ENCODE results near the gene LCN12.

Gene LCN12

GRCh38 chr9:136958898-136959850, 7.1 kb downstream of the LCN12 start:
- no peak for DNase-seq (ENCODE audit: low read depth in 2 of 2)

- no peak for DNase-seq (ENCODE audit: low read depth in 2 of 2)
These were observed 8.3 kb downstream of the LCN12 start for GRCh38 chr9:136960212-136960937.

GRCh38 chr9:136960938-136961275, 8.8 kb downstream of the LCN12 start:
- no peak for DNase-seq (ENCODE audit: low read depth in 2 of 2)

DNA sequence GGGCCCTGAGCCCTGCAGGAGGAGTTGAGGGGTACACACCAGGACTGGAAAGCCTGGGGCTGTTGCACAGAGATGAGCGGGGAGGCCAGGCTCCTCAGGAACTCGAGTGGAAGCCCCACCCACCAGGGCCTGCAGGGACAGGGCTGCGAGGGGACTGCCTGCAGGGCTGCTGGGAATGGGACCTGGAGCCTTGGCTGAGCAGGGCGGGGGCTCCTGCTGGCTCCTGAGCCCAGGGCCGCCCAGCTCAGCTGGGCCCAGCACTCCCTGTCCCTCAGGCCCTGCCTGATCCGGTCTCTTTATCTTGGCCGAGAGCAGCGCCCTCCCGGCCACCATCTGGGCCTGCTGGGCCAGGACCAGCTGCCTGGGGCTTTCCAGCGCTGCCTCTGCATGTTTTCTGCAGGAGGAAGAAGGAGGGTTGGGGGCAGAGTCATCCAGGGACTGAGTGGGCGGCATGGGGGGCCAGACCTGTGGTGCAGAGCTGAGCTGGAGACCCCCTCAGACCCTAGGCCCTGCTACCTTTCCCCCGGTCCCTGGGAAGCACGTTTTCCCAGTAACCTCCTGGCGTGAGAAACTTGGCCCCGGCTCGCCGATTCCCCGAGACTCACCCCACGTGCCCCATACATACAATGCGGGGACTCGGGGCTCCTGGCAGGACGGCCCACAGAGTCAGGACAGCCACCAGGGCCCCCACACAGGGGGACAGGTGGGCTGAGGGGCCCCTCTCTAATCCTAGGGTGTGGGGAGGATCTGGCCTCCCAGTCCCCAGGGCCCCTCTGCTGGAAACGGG, 9.4 kb downstream of the LCN12 start:
- no peak for DNase-seq (ENCODE audit: low read depth in 2 of 2)

DNA sequence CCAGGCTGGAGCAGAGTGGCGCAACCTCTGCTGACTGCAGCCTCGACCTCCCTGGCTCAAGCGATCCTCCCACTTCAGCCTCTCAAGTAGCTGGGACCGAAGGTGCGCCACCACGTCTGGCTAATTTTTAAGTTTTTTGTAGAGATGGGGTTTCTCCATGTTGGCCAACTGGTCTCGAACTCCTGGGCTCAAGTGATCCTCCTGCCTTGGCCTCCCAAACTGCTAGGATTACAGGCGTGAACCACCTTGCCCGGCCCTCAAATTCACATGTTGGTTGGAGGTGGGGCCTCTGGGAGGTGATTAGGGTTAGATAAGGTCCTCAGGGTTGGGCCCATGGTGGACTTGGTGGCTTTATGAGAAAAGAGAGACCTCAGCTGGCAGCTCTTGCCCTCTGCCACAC, 10.1 kb downstream of the LCN12 start:
- no peak for DNase-seq (ENCODE audit: low read depth in 2 of 2)

DNA sequence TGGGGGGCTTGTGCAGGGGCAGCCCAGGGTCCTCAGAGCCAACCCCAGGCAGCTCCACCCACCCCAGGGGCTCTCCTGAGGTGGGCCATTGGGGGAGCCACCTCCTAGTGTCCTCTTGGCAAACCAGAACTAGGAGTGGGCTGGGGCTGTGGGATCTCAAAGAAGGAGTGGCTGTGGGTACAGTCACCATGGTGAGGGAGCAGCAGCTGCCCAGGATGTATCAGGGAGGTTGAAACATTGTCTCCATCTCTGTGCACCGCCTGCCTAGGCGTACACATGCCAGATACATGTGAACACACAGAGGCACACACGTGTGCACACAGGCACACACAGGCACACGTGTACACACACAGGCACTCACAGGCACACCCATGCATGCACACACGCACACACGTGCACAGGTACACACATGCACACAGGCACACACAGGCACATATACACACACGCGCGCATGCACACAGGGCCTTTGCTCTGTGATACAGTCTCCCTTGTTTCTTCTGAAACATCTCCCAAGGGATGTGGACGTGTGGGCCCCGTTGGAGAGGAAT, 10.7 kb downstream of the LCN12 start:
- no peak for DNase-seq (ENCODE audit: low read depth in 2 of 2)

DNA sequence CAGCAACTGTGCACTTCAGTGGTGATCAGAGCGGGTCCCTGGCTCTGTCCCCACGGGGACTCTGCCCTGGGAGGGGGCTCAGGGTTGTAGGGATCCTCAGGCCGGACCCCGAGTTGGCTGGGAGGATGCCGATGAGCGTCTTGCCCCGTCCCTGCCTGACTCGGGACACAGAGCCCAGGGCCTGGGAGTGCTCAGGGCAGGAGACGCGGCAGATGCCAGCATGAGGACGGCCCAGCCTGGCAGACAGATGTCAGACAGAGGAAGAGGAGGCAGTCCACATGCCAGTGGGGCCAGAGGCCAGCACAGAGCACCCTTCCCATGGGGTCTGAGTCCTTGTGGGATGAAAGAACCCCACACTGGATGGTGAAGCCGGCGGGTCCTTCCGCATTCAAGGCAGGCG, 11.3 kb downstream of the LCN12 start:
- no peak for DNase-seq (ENCODE audit: low read depth in 2 of 2)

DNA sequence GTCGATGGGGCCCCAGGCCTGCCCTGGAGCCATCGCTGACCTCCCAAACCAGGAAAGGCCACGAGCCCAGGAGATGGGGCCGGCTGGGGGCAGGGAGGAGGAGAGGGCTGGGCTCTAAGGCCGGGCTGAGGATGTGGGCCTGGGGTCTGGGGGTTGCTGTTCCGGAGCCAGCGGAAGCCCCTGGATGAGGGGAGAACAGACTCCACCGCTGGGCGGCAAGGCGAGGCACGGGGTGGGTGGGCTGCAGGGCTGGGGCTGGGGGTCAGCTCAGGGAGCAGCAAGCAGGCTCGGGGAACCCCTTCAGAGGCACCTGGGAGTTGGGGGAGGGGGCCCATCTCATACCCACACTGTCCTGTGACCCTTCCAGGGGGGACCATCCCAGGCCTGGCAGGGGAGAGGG, 11.7 kb downstream of the LCN12 start:
- no peak for DNase-seq (ENCODE audit: low read depth in 2 of 2)

- DNase-seq (ENCODE audit: low read depth in 2 of 2): no peak
These were observed 12.2 kb downstream of the LCN12 start for GRCh38 chr9:136964171-136964689.

DNA sequence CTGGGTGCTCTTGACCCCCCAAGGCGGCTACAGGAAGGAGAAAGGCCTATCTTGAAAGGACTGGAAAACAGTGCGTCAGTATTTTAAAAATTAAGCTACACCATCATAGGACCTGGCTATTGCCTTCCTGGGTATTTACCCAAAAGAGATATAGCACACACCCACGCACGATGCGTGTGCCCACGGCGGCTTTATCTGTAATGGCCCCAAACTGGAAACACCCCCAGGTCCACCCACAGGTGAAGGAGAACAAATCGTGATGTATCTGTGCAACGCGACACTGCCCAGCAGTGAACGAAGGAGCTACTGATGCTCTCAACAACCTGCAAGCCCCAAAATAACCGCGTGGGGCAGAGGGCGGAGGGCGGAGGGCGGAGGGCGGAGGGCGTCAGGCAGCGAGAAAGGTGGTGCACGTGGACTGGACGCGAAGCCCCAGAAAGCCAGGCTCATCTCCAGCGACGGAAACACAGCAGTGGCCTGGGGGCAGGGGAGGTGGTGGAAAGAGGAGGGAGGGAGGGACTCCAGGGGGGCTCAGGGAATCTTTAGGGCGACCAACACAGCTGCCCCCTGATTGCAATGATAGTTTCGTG, 12.9 kb downstream of the LCN12 start:
- DNase-seq (ENCODE audit: low read depth in 2 of 2): no peak

DNA sequence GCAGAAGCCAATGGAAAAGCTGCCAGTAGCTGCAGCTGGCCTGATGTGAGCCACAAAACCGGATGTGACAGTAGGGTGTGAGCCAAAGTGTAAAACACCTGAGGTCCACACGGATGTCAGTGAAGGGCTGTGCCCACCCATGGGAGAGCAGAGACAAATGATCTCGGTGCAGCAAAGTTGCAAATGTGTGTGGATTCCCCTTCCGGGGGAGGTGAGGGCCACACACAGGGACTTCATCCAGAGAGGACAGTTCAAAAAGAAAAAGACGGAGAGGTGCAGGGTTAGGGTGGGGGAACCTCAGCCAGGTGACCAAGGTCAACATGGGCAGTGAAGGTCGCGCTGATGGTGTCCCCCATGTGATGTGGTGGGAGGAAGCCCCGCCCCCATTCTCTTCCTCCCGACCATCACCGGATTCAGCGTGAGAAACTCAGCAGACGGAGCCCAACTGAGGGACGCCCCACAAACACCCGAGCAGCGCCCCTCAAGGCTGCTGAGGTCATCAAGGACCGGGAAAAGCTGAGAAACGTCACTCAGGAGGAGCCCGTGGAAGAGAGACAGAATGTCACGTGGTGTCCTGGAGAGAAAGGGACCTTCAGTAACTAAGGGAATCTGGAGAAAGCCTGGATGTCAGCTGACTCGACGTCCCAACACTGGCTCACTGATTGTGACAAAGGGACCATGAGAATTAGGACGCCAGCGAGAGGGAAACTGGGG, 13.9 kb downstream of the LCN12 start:
- no peak for DNase-seq (ENCODE audit: low read depth in 2 of 2)

- no peak for DNase-seq (ENCODE audit: low read depth in 2 of 2)
These were observed 16.5 kb downstream of the LCN12 start for GRCh38 chr9:136968333-136969127.

GRCh38 chr9:136969150-136969549, 17.1 kb downstream of the LCN12 start:
- no peak for DNase-seq (ENCODE audit: low read depth in 2 of 2)

- no peak for DNase-seq (ENCODE audit: low read depth in 2 of 2)
These were observed 17.7 kb downstream of the LCN12 start for GRCh38 chr9:136969774-136970173.

- no peak for DNase-seq (ENCODE audit: low read depth in 2 of 2)
These were observed 18.3 kb downstream of the LCN12 start for GRCh38 chr9:136970361-136970760.

GRCh38 chr9:136971746-136972145, 19.7 kb downstream of the LCN12 start:
- DNase-seq (ENCODE audit: low read depth in 2 of 2): no peak

- no peak for DNase-seq (ENCODE audit: low read depth in 2 of 2)
These were observed 20.3 kb downstream of the LCN12 start for GRCh38 chr9:136972335-136972734.

- no peak for DNase-seq (ENCODE audit: low read depth in 2 of 2)
These were observed 20.7 kb downstream of the LCN12 start for GRCh38 chr9:136972743-136973142.

- no peak for DNase-seq (ENCODE audit: low read depth in 2 of 2)
These were observed 21.8 kb downstream of the LCN12 start for GRCh38 chr9:136973618-136974617.

All from stimulated activated CD4-positive, alpha-beta T cell treated with anti-CD3 and anti-CD28 coated beads, Interleukin-15, amount 100 ng/mL, for 48 hours (primary cell).